Measurements from ENCODE around the gene ZNRF1.

ZNRF1 gene

DNA sequence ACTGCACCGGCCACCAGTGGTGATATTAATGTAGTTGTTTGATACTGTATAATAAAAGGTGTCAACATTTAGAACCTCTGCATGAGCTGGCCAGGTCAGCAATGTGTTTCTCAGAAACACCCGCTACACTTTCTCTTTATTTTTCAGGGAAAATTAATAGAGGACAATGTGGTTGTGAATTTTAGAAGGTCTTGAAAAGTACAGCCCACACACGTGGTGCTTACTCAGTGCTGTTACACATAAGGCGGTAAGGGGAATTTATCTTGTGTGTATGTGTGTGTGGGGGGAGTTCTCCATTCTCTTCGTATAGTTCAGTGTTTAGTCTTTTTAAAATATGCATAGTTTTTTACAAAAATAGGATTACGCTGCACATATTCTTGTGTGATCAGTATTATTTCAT is 145.1 kb downstream of the ZNRF1 start:
- H3K27ac ChIP-seq (ENCODE audit: insufficient read depth in 1 of 2, low read depth in 1 of 2, low read length in 2 of 2, poor library complexity in 1 of 2, severe bottlenecking in 2 of 2), result no peak overlapping the region
- no peak for DNase-seq
- H3K27me3 ChIP-seq (replicated peaks in 2 of 5; ENCODE audit: control insufficient read depth in 4 of 5, insufficient read depth in 5 of 5, low read length in 4 of 5), result no peaks in the 10 kb centered on the region
- no peaks in the 10 kb centered on the region for H3K36me3 ChIP-seq (ENCODE audit: control insufficient read depth in 4 of 4, insufficient read depth in 4 of 4, low read length in 3 of 4)
- peaks cover 0 to 4% (median 2%) of the 10 kb centered on the region in 4 experiments for H3K4me1 ChIP-seq (ENCODE audit: control extremely low read depth in 1 of 4, control insufficient read depth in 4 of 4, insufficient read depth in 4 of 4, low read length in 3 of 4)
- H3K4me3 ChIP-seq (ENCODE audit: control insufficient read depth in 1 of 7, extremely low read depth in 1 of 7, insufficient read depth in 4 of 7, low read depth in 2 of 7, low read length in 6 of 7), result no peak overlapping the region
- ChIA-PET POLR2A (interaction anchor here (0.6 kb wide), 1 partner anchor 13 kb away, joined by 4 read pairs; no protein-coding TSS in a partner anchor), CTCF (no interaction called here)
- H3K9me3 ChIP-seq (ENCODE audit: control extremely low read depth in 1 of 5, control insufficient read depth in 4 of 5, insufficient read depth in 2 of 5, low read depth in 1 of 5, low read length in 4 of 5), result peaks cover 0 to 8% (median 3%) of the 10 kb centered on the region in 5 experiments
- 100% methylated on average over 3 of the region's 6 CpGs for WGBS (ENCODE audit: insufficient coverage)

GRCh38 chr16:75147968-75148310 is 149.1 kb downstream of the ZNRF1 start:
- H3K27me3 ChIP-seq (replicated peaks in 2 of 5; ENCODE audit: control insufficient read depth in 4 of 5, insufficient read depth in 5 of 5, low read length in 4 of 5), result no peaks in the 10 kb centered on the region
- H3K9me3 ChIP-seq (ENCODE audit: control extremely low read depth in 1 of 5, control insufficient read depth in 4 of 5, insufficient read depth in 2 of 5, low read depth in 1 of 5, low read length in 4 of 5), result peaks cover 3 to 21% (median 16%) of the 10 kb centered on the region in 5 experiments
- ChIA-PET POLR2A (no interaction called here), CTCF (interaction anchor here (1.1 kb wide), 1 partner anchor 36 kb away, joined by 6 read pairs; no protein-coding TSS in a partner anchor)
- no peak overlapping the region for H3K27ac ChIP-seq (ENCODE audit: insufficient read depth in 1 of 2, low read depth in 1 of 2, low read length in 2 of 2, poor library complexity in 1 of 2, severe bottlenecking in 2 of 2)
- H3K36me3 ChIP-seq (ENCODE audit: control insufficient read depth in 4 of 4, insufficient read depth in 4 of 4, low read length in 3 of 4), result peaks cover 0 to 9% (median 6%) of the 10 kb centered on the region in 4 experiments
- WGBS (ENCODE audit: insufficient coverage), result 0% methylated on average over 1 of the region's 3 CpGs
- peaks cover 0 to 8% (median 3%) of the 10 kb centered on the region in 4 experiments for H3K4me1 ChIP-seq (ENCODE audit: control extremely low read depth in 1 of 4, control insufficient read depth in 4 of 4, insufficient read depth in 4 of 4, low read length in 3 of 4)
- DNase-seq, result no peak
- peak overlapping the region in 6 of 7 experiments; percentile 94 to 97 (median 96) for H3K4me3 ChIP-seq (ENCODE audit: control insufficient read depth in 1 of 7, extremely low read depth in 1 of 7, insufficient read depth in 4 of 7, low read depth in 2 of 7, low read length in 6 of 7)

DNA sequence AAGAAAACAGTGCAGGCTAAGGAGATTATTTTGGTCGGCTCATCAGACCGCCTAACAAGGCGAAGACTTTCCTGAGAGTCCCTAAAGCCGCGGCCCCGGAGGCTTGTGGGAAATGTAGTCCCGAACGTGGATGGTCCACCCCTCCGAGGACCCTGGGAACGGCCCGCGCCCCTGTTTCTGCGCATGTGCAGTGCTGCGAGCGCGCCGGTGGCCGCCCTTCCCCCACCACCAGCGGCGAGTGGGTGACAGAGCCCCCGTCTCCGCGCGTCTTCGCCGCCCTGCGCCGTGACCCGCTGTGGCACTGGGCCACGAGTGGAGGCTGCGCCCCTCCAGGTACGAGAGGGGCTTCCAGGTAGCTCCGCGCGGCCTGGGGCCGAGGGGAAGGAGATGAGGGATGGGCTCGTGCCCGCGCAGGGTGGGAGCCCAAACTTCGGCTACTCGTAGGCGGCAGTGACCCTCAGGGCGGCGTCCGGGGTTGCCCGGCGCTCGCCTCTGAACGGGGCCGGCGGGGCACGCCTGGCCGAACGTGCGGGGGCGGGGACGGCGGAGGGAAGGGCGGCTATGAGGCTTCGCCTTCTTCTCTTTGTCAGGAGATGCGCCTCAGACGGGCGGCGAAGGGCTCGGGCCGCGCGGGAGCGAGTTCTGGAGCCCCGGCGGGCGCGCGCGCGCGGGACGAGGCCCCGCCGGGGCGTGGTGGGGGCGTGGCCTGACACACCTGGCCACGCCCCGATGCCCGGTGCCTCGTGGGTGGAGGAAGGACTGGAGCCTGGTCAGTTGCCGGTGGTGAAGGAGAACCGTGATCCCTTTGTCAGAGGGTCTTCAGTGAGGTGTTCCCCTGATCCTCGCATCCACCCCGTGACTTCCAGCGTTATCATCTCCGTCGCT is 149.7 kb downstream of the ZNRF1 start, which contains the start of gene ZFP1:
Gene ZFP1 (plus strand): TSS at position 214 of the 885 bp plus-strand sequence. CDS start 4,428 bp downstream, outside the sequence.
- peaks cover 0 to 8% (median 3%) of the 10 kb centered on the region in 4 experiments for H3K4me1 ChIP-seq (ENCODE audit: control extremely low read depth in 1 of 4, control insufficient read depth in 4 of 4, insufficient read depth in 4 of 4, low read length in 3 of 4)
- DNase-seq, result peak; percentile 92 to 95 (median 94)
- ChIA-PET POLR2A (no interaction called here), CTCF (interaction anchor here (1.1 kb wide), 1 partner anchor 37 kb away, joined by 6 read pairs; no protein-coding TSS in a partner anchor)
- peak within 1 kb of the TSS; percentile 94 to 97 (median 97) for H3K4me3 ChIP-seq (ENCODE audit: control insufficient read depth in 1 of 7, extremely low read depth in 1 of 7, insufficient read depth in 4 of 7, low read depth in 2 of 7, low read length in 6 of 7)
- peaks cover 1 to 14% (median 11%) of the 10 kb centered on the region in 4 experiments for H3K36me3 ChIP-seq (ENCODE audit: control insufficient read depth in 4 of 4, insufficient read depth in 4 of 4, low read length in 3 of 4)
- peaks cover 6 to 27% (median 18%) of the 10 kb centered on the region in 5 experiments for H3K9me3 ChIP-seq (ENCODE audit: control extremely low read depth in 1 of 5, control insufficient read depth in 4 of 5, insufficient read depth in 2 of 5, low read depth in 1 of 5, low read length in 4 of 5)
- H3K27ac ChIP-seq (ENCODE audit: insufficient read depth in 1 of 2, low read depth in 1 of 2, low read length in 2 of 2, poor library complexity in 1 of 2, severe bottlenecking in 2 of 2), result peak within 1 kb of the TSS in 1 of 2 experiments; percentile 83
- H3K27me3 ChIP-seq (replicated peaks in 2 of 5; ENCODE audit: control insufficient read depth in 4 of 5, insufficient read depth in 5 of 5, low read length in 4 of 5), result no peaks in the 10 kb centered on the region
- WGBS (ENCODE audit: insufficient coverage), result under 1% methylated on average over 53 of the region's 93 CpGs

DNA sequence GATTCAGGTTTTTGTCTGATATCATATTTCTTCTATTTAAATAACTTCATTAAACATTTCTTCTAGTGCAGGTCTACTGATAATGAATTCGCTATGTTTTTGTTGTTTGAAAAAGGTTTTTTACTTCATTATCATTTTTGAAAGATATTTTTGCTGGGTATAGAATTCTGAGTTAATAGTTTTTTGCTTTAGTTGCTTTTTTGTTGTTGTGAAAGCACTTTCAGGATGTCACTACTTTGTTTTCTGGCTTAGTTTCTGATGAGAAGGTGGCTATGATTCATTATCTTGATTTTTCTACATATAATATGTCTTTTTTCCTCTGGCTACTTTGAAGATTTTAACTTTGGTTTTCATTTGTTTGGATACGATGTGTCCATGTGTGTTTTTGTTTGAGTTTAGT is 153.0 kb downstream of the ZNRF1 start:
- H3K27ac ChIP-seq (ENCODE audit: insufficient read depth in 1 of 2, low read depth in 1 of 2, low read length in 2 of 2, poor library complexity in 1 of 2, severe bottlenecking in 2 of 2), result no peak overlapping the region
- peaks cover 8 to 36% (median 25%) of the 10 kb centered on the region in 5 experiments for H3K9me3 ChIP-seq (ENCODE audit: control extremely low read depth in 1 of 5, control insufficient read depth in 4 of 5, insufficient read depth in 2 of 5, low read depth in 1 of 5, low read length in 4 of 5)
- no peaks in the 10 kb centered on the region for H3K27me3 ChIP-seq (replicated peaks in 2 of 5; ENCODE audit: control insufficient read depth in 4 of 5, insufficient read depth in 5 of 5, low read length in 4 of 5)
- ChIA-PET POLR2A (no interaction called here), CTCF (no interaction called here)
- no peak for DNase-seq
- no peak overlapping the region for H3K4me3 ChIP-seq (ENCODE audit: control insufficient read depth in 1 of 7, extremely low read depth in 1 of 7, insufficient read depth in 4 of 7, low read depth in 2 of 7, low read length in 6 of 7)
- peaks cover 7 to 40% (median 26%) of the 10 kb centered on the region in 4 experiments for H3K36me3 ChIP-seq (ENCODE audit: control insufficient read depth in 4 of 4, insufficient read depth in 4 of 4, low read length in 3 of 4)
- peaks cover 0 to 8% (median 3%) of the 10 kb centered on the region in 4 experiments for H3K4me1 ChIP-seq (ENCODE audit: control extremely low read depth in 1 of 4, control insufficient read depth in 4 of 4, insufficient read depth in 4 of 4, low read length in 3 of 4)
- WGBS (ENCODE audit: insufficient coverage), result no CpG with 5 or more reads among the region's 2 CpGs

DNA sequence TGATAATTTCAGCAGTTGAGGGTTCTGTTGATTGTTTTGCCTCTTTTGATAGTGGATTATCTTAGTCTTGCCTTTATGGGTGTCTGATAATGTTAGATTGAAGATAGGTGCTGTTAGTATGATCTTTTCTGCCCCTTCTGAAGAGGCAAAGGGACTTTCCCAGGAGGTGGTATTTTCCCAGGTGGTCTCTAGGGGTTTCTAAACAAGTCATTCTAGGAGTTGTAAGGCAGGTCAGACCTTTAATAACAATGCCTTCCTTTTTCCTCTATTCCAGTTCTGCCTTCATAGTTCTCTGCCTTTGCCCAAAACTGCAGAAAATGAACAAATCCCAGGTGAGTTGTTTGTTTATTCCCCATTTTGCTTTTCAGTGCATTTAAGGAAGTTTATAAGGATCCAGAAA is 153.8 kb downstream of the ZNRF1 start:
- H3K27me3 ChIP-seq (replicated peaks in 2 of 5; ENCODE audit: control insufficient read depth in 4 of 5, insufficient read depth in 5 of 5, low read length in 4 of 5), result no peaks in the 10 kb centered on the region

DNA sequence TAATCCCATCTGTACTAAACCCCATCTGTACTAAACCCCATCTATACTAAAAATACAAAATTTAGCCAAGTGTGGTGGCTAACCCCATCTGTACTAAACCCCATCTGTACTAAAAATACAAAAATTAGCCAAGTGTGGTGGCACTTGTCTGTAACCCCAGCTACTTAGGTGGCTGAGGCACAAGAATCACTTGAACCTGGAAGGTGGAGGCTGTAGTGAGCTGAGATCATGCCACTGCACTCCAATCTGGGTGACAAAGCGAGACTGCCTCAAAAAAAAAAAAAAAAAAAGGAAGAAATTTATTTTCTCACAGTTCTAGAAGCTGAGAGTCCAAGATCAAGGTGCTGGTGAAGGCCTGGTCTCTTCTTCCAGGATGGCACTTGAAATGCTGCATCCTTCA is 161.6 kb downstream of the ZNRF1 start:
- Histone ChIP-seq H3K27ac (ENCODE audit: insufficient read depth in 1 of 2, low read depth in 1 of 2, low read length in 2 of 2, poor library complexity in 1 of 2, severe bottlenecking in 2 of 2) (no peak overlapping the region), H3K4me3 (ENCODE audit: control insufficient read depth in 1 of 7, extremely low read depth in 1 of 7, insufficient read depth in 4 of 7, low read depth in 2 of 7, low read length in 6 of 7) (no peak overlapping the region), H3K36me3 (ENCODE audit: control insufficient read depth in 4 of 4, insufficient read depth in 4 of 4, low read length in 3 of 4) (peaks cover 6 to 63% (median 30%) of the 10 kb centered on the region in 4 experiments), H3K4me1 (ENCODE audit: control extremely low read depth in 1 of 4, control insufficient read depth in 4 of 4, insufficient read depth in 4 of 4, low read length in 3 of 4) (no peaks in the 10 kb centered on the region), H3K27me3 (replicated peaks in 2 of 5; ENCODE audit: control insufficient read depth in 4 of 5, insufficient read depth in 5 of 5, low read length in 4 of 5) (no peaks in the 10 kb centered on the region), H3K9me3 (ENCODE audit: control extremely low read depth in 1 of 5, control insufficient read depth in 4 of 5, insufficient read depth in 2 of 5, low read depth in 1 of 5, low read length in 4 of 5) (peaks cover 8 to 58% (median 23%) of the 10 kb centered on the region in 5 experiments)
- DNase-seq, result no peak
- CTCF ChIA-PET, result interaction anchor here (0.7 to 1.1 kb wide), 2 partner anchors 298 to 465 kb away, joined by 3 read pairs; no protein-coding TSS in a partner anchor
- POLR2A ChIA-PET, result interaction anchor here (0.6 kb wide), 1 partner anchor 520 kb away, joined by 3 read pairs; no protein-coding TSS in a partner anchor
- 100% methylated on average over 1 of the region's 1 CpG for WGBS (ENCODE audit: insufficient coverage)

More for the DNA sequence above, 153.8 kb downstream of the ZNRF1 start:
- Histone ChIP-seq H3K9me3 (ENCODE audit: control extremely low read depth in 1 of 5, control insufficient read depth in 4 of 5, insufficient read depth in 2 of 5, low read depth in 1 of 5, low read length in 4 of 5) (peaks cover 8 to 42% (median 25%) of the 10 kb centered on the region in 5 experiments), H3K36me3 (ENCODE audit: control insufficient read depth in 4 of 4, insufficient read depth in 4 of 4, low read length in 3 of 4) (peaks cover 7 to 47% (median 29%) of the 10 kb centered on the region in 4 experiments), H3K4me3 (ENCODE audit: control insufficient read depth in 1 of 7, extremely low read depth in 1 of 7, insufficient read depth in 4 of 7, low read depth in 2 of 7, low read length in 6 of 7) (peak overlapping the region in 1 of 7 experiments; percentile 1), H3K27ac (ENCODE audit: insufficient read depth in 1 of 2, low read depth in 1 of 2, low read length in 2 of 2, poor library complexity in 1 of 2, severe bottlenecking in 2 of 2) (no peak overlapping the region), H3K4me1 (ENCODE audit: control extremely low read depth in 1 of 4, control insufficient read depth in 4 of 4, insufficient read depth in 4 of 4, low read length in 3 of 4) (peaks cover 0 to 8% (median 3%) of the 10 kb centered on the region in 4 experiments)
- no peak for DNase-seq
- ChIA-PET POLR2A (no interaction called here), CTCF (no interaction called here)
